NCI-H1436 (cell line): ENCODE results near the gene LRRIQ4.
A peak's percentile ranks its signal among the peaks of the same experiment; 100 is the strongest.

Experiments used
- DNase-seq: peaks from one replicate; lab custom pipeline; 2025; lab: John Stamatoyannopoulos, UW

LRRIQ4 gene

GRCh38 chr3:169855514-169855913 lies 42.8 kb downstream of the LRRIQ4 start:
- no peak for DNase-seq

GRCh38 chr3:169857811-169858210 lies 45.1 kb downstream of the LRRIQ4 start:
- no peak for DNase-seq

GRCh38 chr3:169861871-169862270 lies 49.2 kb downstream of the LRRIQ4 start:
- no peak for DNase-seq

GRCh38 chr3:169863458-169863899 lies 50.8 kb downstream of the LRRIQ4 start:
- peak; percentile 58 for DNase-seq

GRCh38 chr3:169864270-169864669 lies 51.6 kb downstream of the LRRIQ4 start:
- no peak for DNase-seq

- DNase-seq = no peak
Observed at GRCh38 chr3:169865176-169865767, 52.6 kb downstream of the LRRIQ4 start.

GRCh38 chr3:169867584-169868210 lies 55.0 kb downstream of the LRRIQ4 start:
- DNase-seq = no peak

GRCh38 chr3:169868369-169868768 lies 55.7 kb downstream of the LRRIQ4 start:
- DNase-seq = no peak

- peak; percentile 24 for DNase-seq
Observed at GRCh38 chr3:169869484-169870220, 57.0 kb downstream of the LRRIQ4 start, which contains the start of gene LRRC31. LRRC31 (minus strand) TSS chr3:169869935; CDS start chr3:169869807, 128 bp downstream.

GRCh38 chr3:169871129-169871886 lies 58.6 kb downstream of the LRRIQ4 start:
- DNase-seq = no peak

- DNase-seq = no peak
Observed at GRCh38 chr3:169879013-169879557, 66.4 kb downstream of the LRRIQ4 start.

- DNase-seq = no peak
Observed at GRCh38 chr3:169879845-169880575, 67.3 kb downstream of the LRRIQ4 start.

- DNase-seq = no peak
Observed at GRCh38 chr3:169880576-169881250, 68.0 kb downstream of the LRRIQ4 start.

- no peak for DNase-seq
Observed at GRCh38 chr3:169886671-169887070, 74.0 kb downstream of the LRRIQ4 start.
